OCI-LY1 (cell line): ENCODE results near the gene LEFTY1.

Experiments used
- CTCF ChIP-seq: fragments of 200-600 bp; sonication (generic), shearing (Covaris generic); IDR thresholded peaks from 2 replicates; pipeline ENCODE4 v1.5.1; 2017; ENCODE audit warnings: mild to moderate bottlenecking, antibody characterized with exemption, low read length, moderate library complexity, mixed read lengths
- EZH2 ChIP-seq: fragments of 200-600 bp; sonication (generic), shearing (Covaris generic); IDR thresholded peaks from 2 replicates; pipeline ENCODE4 v1.8.0; 2017; ENCODE audit warnings: borderline replicate concordance, mixed run types, mild to moderate bottlenecking, antibody characterized with exemption, low read length, moderate library complexity, mixed read lengths

GRCh38 chr1:225917536-225917935 is 28.6 kb upstream of the LEFTY1 start:
- TF ChIP-seq EZH2 (no peak), CTCF (no peak)
